HG03060 (cell line): ENCODE measurements around the gene RTN1.
A peak's percentile ranks its signal among the peaks of the same experiment; 100 is the strongest.
"Not testable (repeated sequence)": the region's sequence is repeated elsewhere in the genome, so short reads cannot be mapped to it uniquely, and the experiment has no call there.

Experiments used
- ATAC-seq: cut with Tn5 transposase; IDR thresholded peaks from one replicate; pipeline ENCODE4 v1.9.1; 2021; ENCODE audit warnings: low read depth, moderate number of reproducible peaks; ENCODE audit not compliant: unreplicated experiment

The RTN1 gene

DNA sequence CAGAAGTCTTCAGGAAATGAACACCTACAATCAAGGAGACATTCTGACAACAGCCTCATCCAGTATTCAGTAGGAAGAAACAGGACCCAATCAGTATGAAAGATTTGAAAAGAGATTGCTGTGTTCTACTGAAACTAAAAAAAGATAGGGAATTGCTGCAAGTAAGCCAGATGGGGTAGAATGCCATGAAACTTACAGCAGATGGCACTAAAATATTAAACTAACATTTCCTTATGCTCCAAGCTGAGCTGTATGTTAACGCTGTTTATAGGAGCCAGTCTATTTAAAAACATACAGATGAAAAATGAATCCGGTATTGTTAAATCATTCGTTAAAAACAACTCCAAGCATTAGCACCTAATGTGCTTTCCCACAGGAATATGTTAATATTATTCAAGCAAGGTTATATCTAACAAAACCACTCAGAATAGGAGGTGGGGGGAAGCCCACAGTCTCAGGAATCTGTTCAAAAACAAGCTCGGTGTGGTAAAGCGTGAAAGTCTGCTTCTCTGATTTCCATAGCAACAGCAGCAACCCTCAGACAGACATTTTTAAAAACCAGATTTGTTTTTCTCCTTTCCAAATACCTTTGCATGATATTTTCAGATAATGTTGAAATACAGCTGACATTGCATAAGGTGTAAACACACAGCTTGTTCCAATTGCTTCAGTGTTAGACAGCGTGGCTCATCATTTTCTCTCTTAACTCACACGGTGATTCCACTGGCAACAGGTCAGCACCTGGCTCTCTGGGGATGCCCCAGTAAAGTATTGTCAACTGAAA lies 162.6 kb downstream of the RTN1 start:
- no peak for ATAC-seq

DNA sequence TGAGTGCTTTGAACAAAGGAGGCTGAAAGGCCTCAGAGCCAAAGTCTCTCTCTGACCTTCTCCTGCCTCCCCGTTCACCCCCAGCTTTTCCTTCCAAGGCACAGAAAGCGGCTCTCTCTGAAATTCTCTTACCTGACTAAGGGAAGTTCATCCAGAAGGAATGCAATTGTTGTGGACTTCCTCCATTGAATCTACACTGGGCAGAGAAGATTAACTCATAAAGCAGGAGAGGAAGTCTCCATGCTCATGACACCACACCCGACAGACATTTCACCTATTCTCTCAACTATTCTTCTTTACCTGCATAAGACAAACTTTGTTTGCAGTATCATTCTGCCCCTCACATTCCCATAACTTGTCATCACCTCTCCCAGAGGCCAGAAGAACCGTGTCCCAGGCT lies 164.7 kb downstream of the RTN1 start:
- no peak for ATAC-seq

DNA sequence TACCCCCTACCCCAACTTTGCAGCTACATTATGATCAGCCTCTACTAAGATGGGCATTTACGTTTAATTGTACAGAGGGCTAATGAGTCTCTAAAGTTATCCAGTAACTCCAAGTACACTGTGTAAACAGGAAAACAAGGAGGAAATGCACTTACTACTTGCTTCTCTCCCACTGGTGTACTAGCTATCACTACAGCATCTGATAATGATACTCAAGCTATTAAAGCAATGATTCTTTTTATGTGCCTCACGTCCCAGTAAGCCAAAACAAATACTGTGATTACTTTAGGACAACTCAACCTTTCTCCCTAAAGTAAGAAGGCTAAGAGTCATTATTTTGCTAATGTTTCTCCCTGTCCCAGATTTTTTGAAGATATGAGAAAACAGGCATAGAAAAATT lies 165.3 kb downstream of the RTN1 start:
- no peak for ATAC-seq

DNA sequence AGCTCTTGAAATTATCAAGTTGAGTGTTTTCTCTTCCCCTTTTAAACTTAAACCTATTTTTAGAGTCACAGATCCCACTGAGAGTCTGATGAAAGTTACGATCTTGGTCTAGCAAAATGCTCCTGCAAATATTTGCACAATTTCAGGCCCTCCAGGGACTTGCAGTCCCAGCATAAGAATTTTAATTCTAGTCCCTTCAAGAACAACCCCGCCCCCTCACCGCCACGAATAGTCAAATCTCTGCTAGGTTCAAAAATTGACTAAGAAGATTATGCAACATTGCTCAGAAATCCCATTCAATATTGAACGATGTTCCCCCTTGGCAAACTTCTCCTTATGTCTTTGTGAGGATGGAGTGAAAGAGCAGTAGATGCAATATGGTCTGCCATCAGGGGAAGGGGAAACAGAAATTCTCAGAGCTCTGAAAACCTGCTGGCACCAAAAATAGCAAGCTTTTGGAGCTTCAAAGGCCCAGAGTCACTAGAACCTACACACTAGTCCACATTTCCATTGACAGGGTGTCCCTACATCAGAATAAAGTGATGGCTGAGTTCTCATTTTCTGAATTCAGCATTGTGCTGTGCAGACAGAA lies 166.4 kb downstream of the RTN1 start:
- ATAC-seq: no peak

DNA sequence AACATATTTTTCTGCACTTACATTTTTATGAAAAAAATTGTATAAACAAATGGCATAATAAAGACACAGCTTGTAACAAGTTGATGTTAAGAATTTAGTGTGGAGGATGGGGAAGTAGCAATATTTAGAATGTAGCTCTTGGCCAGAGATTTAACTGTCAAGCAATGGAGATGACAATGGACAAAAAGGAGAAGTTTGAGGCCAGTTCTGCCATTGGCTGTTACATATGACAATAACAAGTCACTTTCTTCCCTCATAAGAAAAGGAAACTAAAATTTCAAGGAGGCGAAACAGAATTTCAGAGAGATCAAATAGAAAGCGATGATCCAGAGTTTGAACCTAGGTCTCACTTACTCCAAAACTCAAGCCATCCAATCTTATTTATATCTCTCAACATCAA lies 171.1 kb downstream of the RTN1 start:
- ATAC-seq: no peak

DNA sequence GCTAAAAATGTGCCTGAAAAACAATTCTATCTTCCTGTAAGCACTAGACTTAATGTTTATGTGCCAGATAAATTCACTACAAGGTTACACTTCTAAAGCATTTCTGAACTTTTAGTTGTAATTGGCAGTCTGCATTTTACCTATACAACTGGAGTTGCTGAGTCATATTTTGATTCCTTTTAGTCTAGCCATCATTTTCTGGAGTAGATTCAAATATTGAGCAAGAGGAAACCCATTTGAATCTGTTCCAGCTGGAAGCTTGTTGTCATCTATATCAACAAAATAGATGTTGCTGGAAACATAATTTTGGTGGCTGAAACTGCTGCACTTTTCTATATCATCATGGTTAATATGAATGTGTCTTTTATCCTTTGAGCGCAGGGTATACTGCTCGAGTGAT lies 171.8 kb downstream of the RTN1 start:
- no peak for ATAC-seq

DNA sequence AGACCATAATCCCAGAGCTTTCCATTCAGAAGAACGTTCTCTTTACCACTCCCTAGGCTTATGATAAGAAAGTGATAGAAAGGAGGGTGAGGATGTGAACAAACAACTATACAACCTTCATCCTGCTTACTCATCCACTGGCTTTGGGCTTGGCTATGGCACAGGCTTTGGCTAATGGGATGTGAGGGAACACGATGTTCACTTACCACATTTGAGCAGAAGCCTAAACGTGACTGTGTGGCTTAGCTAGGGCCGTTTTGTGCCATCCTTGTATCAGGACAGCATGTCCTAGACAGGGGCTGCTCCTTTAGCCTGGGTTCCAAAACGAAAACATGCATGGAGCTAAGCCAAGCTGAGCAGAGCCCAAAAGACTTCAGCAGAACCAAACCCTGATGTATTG lies 175.4 kb downstream of the RTN1 start:
- ATAC-seq: no peak

DNA sequence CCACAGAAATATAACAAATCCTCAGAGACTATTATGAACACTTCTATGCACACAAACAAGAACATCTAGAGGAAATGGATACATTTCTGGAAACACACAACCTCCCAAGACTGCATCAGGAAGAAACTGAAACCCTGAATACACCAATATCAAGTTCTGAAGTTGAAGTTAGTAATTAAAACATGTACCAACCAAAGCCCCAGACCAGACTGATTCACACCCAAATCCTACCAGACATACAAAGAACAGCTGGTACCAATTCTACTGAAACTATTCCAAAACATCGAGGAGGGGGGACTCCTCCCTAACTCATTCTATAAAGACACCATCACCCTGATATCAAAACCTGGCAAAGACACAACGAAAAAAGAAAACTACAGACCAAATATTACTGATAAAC lies 179.3 kb downstream of the RTN1 start:
- ATAC-seq: no peak

DNA sequence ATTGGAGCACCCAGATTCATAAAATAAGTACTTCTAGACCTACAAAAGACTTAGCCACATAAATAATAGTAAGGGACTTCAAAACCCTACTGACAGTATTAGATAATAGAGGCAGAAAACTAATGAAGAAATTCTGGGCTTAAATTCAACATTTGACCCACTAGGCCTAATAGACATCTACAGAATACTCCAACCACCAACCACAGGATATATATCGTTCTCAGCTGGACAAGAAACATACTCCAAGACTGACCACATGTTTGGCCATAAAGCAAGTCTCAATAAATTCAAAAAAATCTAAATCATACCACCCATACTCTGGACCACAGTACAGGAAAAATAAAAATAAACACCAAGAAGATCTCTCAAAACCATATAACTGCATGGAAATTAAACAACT lies 180.2 kb downstream of the RTN1 start:
- no peak for ATAC-seq

DNA sequence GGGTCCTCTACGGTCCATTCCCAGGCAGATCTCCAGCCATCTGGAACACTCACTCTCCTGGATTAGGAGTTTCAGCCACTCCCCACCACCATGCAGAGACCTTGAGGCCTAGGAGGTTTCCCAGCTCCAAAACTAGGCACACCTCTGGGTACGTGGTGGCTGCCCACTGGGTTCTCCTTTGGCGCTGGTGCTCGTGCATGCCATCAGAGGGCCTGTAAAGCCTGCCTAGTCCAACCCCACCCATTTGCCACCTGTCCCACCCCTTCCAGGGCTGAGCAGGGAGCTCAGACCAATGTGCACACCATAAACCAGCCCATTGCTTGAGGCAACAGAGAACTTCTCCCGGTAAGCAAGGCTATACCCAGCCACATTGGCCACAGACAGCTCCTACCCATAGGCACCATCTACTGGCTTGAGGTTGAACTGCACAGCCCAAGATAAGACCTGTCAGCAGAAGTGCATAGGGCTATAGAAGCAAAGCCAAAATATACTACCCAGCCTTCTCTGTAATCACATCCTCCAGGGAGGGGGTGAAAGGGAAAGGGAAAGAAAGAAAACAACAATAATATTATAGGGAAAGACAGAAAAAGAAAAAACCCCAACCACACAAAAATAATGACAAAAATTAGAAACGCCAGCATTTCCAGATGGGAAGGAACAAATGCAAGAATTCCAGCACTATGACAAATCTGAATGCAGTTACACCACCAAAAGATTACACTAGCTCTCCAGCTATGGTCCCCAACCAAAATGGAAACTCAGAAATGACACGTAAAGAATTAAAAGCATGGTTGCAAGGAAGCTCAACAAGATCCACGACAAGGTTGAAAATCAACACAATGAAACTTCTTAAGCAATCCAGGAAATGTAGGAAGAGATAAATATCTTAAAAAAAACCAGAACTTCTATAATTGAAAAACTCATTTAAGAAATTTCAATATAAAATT lies 182.1 kb downstream of the RTN1 start:
- ATAC-seq: peak; percentile 96

DNA sequence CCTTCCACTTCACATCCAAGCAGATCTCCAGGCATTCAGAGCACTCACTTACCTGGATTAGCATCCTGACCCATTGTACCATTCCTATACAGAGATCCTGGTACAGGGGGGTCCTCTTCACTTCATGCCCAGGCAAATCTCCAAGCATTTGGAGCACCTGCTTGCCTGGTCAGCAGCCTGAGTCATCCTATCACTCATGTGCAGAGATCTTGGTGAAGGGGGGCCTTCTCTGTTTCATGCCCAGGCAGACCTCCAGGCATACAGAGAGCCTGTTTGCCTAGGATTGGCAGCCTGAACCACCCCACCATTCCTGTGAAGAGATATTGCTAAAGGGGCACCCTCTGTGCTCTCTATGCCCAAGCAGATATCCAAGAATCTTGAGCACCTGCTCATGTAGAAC lies 182.9 kb downstream of the RTN1 start:
- ATAC-seq: no peak

DNA sequence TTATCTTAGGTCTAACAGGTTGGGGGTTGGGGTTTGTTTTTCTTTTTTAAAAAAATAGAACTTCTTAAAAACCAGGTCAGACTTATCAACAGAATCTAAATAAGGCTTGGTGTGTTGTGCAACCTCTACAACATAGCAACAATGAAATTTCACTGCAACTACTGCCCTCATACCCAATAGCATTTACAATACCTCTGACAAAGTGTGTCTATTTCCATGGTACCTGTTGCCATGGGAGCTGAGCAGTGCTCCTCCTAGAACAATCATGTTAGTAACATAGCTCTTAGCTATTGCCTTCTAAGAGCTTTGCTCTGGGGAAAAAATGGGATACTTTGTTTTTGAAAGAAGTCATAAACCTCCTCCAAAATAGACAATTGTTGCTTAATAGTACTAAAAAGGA lies 190.7 kb downstream of the RTN1 start:
- no peak for ATAC-seq

DNA sequence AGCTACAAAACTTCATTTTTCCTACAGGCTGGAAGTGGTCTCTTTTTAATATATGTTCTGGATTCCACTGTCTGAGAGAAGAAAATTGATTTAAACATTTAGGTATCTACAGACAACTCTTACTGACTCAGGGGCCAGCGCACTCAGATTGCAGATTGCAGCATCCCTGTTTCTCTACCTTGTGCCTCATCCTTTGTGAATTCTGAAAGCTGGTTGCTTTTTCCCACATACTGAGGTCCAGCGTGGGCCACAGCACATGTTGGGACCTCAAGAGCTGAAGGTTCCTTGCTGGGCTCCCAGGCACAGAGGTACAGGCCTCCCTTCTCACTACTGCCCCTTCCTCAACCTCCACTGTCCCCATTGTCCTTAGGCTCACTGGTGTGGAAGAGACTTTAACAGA lies 192.2 kb downstream of the RTN1 start:
- no peak for ATAC-seq

DNA sequence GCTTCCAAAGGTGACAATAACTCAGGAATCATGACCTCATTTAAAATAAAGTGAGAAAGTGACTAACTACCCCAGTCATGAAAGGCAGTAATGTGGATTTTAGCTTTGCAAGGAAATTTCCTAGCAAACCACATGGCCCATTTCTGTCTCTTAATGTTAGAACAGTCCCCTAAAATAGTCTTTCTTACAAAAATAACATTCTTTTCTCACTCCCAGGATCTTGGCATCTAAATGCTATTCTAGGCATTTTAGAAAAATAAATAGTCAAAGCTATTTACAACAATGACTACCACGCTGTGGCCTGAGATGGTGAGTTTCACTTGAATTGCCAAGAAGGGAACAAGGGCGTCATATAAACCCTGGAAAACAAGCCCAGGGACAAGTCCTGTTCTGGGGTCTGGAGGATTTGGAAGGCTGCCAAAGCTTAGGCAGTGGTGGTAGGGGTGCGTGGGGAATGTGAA lies 192.8 kb downstream of the RTN1 start:
- ATAC-seq: no peak

DNA sequence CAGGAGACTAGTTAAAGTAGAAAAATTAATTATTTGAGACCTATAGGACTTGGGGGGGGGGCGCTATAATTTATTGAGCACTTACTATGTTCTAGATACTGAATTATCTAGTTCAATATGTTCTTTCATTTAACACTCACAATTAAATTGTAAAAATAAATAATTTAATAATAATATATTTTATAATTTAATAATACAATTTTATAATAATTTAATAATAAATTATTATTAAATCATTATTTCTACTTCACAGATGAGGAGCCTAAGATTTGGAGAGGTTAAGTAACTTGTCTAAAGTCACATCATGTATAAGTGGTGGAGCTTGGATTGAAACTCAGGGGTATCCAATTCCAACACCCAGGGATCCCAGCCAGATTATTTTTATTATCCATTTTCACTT lies 195.2 kb downstream of the RTN1 start:
- no peak for ATAC-seq

DNA sequence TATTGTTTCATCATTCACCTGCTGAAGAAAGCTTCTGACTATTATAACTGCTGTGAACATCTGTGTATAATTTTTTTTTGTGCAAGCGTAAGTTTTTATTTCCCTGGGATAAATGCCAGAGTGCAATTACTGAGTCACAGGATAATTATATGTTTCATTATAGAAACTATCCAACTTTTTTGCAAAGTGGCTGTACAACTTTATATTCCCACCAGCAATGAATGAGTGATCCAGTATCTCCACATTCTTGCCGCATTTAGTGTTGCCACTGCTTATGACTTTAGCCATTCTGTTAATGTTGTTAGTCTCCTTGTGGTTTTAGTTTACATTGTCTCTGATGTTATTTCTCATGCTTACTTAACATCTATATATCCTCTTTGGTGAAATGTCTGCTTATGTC lies 205.8 kb downstream of the RTN1 start:
- no peak for ATAC-seq

DNA sequence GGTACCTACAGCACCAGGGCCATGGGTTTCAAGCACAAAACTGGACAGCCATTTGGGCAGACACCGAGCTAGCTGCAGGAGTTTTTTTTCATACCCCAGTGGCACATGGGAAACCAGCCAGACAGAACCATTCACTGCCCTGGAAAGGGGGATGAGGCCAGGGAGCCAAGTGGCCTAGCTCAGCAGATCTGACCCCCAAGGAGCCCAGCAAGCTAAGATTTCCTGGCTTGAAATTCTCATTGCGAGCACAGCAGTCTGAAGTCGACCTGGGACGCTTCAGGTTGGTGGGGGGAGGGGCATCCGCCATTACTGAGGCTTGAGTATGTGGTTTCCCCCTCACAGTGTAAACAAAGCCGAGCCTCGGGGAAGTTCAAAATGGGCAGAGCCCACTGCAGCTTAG lies 212.8 kb downstream of the RTN1 start:
- ATAC-seq: no peak

DNA sequence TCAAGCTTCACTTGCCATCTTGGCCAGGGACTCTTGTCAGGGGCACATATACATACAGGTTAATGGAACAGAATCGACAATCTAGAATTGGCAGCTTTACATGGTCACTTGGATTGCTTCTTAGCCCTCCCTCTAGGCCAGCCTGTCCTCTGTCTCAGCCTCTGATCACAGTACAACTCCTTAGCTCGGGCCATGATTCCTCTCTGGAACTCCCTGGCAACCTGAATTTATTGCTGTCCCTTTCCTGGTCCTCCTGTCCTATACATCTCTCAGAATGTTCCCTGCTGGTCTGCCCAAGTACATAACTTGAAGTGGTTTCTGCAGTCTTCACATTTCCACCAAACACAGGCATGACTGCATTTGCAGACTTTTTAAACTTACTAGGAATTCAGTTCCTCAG lies 214.1 kb downstream of the RTN1 start:
- no peak for ATAC-seq

DNA sequence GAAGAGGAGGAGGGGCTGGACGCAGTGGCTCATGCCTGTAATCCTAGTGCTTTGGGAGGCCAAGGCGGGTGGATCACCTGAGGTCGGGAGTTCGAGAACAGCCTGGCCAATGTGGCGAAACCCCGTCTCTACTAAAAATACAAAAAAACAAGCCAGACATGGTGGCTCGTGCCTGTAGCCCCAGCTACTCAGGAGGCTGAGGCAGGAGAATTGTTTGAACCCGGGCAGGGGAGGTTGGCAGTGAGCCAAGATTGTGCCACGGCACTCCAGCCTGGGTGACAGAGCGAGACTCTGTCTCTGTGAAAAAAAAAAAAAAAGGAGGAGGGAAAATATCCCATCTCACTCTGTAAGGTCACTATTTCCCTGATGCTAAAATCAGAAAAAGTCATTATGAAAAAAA lies 216.4 kb downstream of the RTN1 start:
- not testable (repeated sequence) for ATAC-seq

DNA sequence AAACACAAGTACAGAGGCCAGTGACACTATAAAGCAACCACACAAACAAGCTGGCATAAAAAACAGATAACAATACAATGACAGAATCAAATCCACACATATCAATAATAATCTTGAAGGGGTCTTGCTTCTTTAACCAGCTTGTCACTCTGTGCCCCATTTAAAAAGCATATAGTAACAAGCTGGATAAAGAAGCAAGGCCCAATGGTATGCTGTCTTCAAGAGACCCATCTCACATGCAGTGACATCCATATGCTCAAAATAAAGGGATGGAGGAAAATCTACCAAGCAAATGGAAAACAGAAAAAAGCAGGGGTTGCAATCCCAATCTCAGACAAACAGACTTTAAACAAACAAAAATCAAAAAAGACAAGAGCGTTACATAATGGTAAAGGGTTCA lies 223.7 kb downstream of the RTN1 start:
- ATAC-seq: not testable (repeated sequence)

DNA sequence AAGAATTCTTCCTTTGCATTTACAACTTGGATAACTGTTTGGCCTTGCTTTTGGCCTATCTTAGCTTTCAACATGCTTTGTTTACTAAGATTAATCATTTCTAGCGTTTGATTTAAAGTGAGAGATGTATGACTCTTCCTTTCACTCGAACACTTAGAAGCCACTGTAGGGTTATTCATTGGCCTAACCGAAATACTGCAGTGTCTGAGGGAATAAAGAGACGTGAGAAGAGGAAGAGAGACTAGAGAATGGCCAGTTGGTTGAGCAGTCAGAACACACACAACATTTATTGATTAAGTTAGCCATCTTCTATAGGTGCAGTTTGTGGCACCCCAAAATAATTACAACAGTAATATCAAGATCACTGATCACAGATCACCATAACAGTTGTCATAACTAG lies 231.7 kb downstream of the RTN1 start:
- no peak for ATAC-seq
